Lower lobe of right lung (tissue), 2 donors: ENCODE data around the gene SREBF1. TPM values are rescaled to one million over a fixed set of nuclear protein-coding genes. Genes with fewer than 3 reads are reported as not detected.

Experiments used
- ATAC-seq, 2 donors: fragments of 200-7000 bp; cut with Tn5 transposase; one replicate each; pipeline ENCODE4 v1.9.1; 2020 to 2022; ENCODE audit warnings: mild to moderate bottlenecking in 2 of 2, moderate library complexity in 2 of 2
- DNase-seq: peaks from one replicate; pipeline ENCODE4 v3.0.0-alpha.2; 2020
- H3K27ac ChIP-seq: fragments of 200-600 bp; one replicate; pipeline ENCODE4 v1.8.0; 2022
- H3K27me3 ChIP-seq: fragments of 200-600 bp; one replicate; pipeline ENCODE4 v1.8.0; 2022; ENCODE audit warnings: low read depth
- H3K36me3 ChIP-seq: fragments of 200-600 bp; one replicate; pipeline ENCODE4 v1.8.0; 2022; ENCODE audit warnings: mild to moderate bottlenecking
- H3K4me1 ChIP-seq: fragments of 200-600 bp; one replicate; pipeline ENCODE4 v1.8.0; 2022
- H3K4me3 ChIP-seq: fragments of 200-600 bp; one replicate; pipeline ENCODE4 v1.8.0; 2022; ENCODE audit warnings: mild to moderate bottlenecking
- H3K9me3 ChIP-seq: fragments of 200-600 bp; one replicate; pipeline ENCODE4 v1.8.0; 2022
- intact Hi-C: fragments of 100-400 bp; cut with DNase I; formaldehyde crosslinking; loops from one replicate; pipeline ENCODE4 v1.11.0; 2022
- total RNA-seq: library from RNA; stranded (reverse); fragmentation: NEBNext Ultra II Directional; extraction: Animal tissue kit (Norgen Biotek cat#: 25700); gene quantifications from one replicate; pipeline ENCODE4 v1.2.1, GENCODE V29; 2021
- TF ChIP-seq, protein P1 (sequence below): fragments of 200-600 bp; IDR thresholded peaks from one replicate; pipeline ENCODE4 v1.8.0; 2022; ENCODE audit warnings: antibody characterized with exemption, mild to moderate bottlenecking
- donor health status: DM: no; HTN: yes; CAD: no; lungs with severe emphysema.

SREBF1 gene
- total RNA-seq, 1 donor from 2014 or later = 77.2 TPM

- no peak for ATAC-seq
- intact Hi-C loops = no loop called here
- TF ChIP-seq, protein P1, sequence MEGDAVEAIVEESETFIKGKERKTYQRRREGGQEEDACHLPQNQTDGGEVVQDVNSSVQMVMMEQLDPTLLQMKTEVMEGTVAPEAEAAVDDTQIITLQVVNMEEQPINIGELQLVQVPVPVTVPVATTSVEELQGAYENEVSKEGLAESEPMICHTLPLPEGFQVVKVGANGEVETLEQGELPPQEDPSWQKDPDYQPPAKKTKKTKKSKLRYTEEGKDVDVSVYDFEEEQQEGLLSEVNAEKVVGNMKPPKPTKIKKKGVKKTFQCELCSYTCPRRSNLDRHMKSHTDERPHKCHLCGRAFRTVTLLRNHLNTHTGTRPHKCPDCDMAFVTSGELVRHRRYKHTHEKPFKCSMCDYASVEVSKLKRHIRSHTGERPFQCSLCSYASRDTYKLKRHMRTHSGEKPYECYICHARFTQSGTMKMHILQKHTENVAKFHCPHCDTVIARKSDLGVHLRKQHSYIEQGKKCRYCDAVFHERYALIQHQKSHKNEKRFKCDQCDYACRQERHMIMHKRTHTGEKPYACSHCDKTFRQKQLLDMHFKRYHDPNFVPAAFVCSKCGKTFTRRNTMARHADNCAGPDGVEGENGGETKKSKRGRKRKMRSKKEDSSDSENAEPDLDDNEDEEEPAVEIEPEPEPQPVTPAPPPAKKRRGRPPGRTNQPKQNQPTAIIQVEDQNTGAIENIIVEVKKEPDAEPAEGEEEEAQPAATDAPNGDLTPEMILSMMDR = no peak
Measured at GRCh38 chr17:17795946-17796786, 40.6 kb downstream of the SREBF1 start.

GRCh38 chr17:17795296-17795695 lies 41.5 kb downstream of the SREBF1 start:
- intact Hi-C loops = no loop called here
- Histone ChIP-seq H3K36me3 (peaks cover 57% of the 10 kb centered on the region), H3K4me3 (no peak overlapping the region), H3K27ac (no peak overlapping the region), H3K27me3 (no peaks in the 10 kb centered on the region), H3K4me1 (peaks cover 21% of the 10 kb centered on the region), H3K9me3 (no peaks in the 10 kb centered on the region)
- DNase-seq (no peak), ATAC-seq (no peak)
- TF ChIP-seq, protein P1 = no peak

More at GRCh38 chr17:17795946-17796786, 40.6 kb downstream of the SREBF1 start:
- Histone ChIP-seq H3K27me3 (no peaks in the 10 kb centered on the region), H3K9me3 (no peaks in the 10 kb centered on the region), H3K27ac (no peak overlapping the region), H3K4me1 (peaks cover 21% of the 10 kb centered on the region), H3K4me3 (no peak overlapping the region), H3K36me3 (peaks cover 57% of the 10 kb centered on the region)
- no peak for DNase-seq

GRCh38 chr17:17794382-17794781 lies 42.4 kb downstream of the SREBF1 start:
- H3K36me3 ChIP-seq = peaks cover 57% of the 10 kb centered on the region
- intact Hi-C loops = no loop called here

DNA sequence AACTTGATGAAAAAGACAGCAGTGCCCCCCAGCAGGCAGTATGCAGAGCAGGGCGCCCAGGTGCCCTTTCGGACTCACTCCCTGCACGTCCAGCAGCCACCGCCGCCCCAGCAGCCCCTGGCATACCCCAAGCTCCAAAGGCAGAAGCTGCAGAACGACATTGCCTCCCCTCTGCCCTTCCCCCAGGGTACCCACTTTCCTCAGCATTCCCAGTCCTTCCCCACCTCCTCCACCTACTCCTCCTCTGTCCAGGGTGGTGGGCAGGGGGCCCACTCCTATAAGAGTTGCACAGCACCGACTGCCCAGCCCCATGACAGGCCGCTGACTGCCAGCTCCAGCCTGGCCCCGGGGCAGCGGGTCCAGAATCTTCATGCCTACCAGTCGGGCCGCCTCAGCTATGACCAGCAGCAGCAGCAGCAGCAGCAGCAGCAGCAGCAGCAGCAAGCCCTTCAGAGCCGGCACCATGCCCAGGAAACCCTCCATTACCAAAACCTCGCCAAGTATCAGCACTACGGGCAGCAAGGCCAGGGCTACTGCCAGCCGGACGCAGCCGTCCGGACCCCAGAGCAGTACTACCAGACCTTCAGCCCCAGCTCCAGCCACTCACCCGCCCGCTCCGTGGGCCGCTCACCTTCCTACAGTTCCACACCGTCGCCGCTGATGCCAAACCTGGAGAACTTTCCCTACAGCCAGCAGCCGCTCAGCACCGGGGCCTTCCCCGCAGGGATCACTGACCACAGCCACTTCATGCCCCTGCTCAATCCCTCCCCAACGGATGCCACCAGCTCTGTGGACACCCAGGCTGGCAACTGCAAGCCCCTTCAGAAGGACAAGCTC lies 43.2 kb downstream of the SREBF1 start:
- Histone ChIP-seq H3K4me3 (no peak overlapping the region), H3K4me1 (peaks cover 21% of the 10 kb centered on the region), H3K27ac (no peak overlapping the region), H3K9me3 (no peaks in the 10 kb centered on the region), H3K36me3 (peaks cover 52% of the 10 kb centered on the region), H3K27me3 (no peaks in the 10 kb centered on the region)
- ATAC-seq (no peak), DNase-seq (no peak)
- TF ChIP-seq, protein P1 = no peak
- intact Hi-C loops = no loop called here

More at GRCh38 chr17:17794382-17794781, 42.4 kb downstream of the SREBF1 start:
- Histone ChIP-seq H3K9me3 (no peaks in the 10 kb centered on the region), H3K4me3 (no peak overlapping the region), H3K27ac (no peak overlapping the region), H3K27me3 (no peaks in the 10 kb centered on the region), H3K4me1 (peaks cover 21% of the 10 kb centered on the region)
- no peak for ATAC-seq
- DNase-seq = no peak
- TF ChIP-seq, protein P1 = no peak

GRCh38 chr17:17792551-17793377 lies 44.0 kb downstream of the SREBF1 start:
- Histone ChIP-seq H3K4me1 (peaks cover 21% of the 10 kb centered on the region), H3K4me3 (no peak overlapping the region), H3K36me3 (peaks cover 44% of the 10 kb centered on the region), H3K9me3 (no peaks in the 10 kb centered on the region), H3K27me3 (no peaks in the 10 kb centered on the region), H3K27ac (no peak overlapping the region)
- peak in 1 of 2 donors; percentile 17 for ATAC-seq
- DNase-seq = no peak
- TF ChIP-seq, protein P1 = no peak
- intact Hi-C loops = no loop called here
